ENCODE measurements around the gene EMC7.

GRCh38 chr15:34046471-34047145 is 55.1 kb downstream of the EMC7 start:
- no peak for TF ChIP-seq CTCF (IDR thresholded peaks at IDR 0.05)
- TF ChIP-seq POLR2A (IDR thresholded peaks at IDR 0.05), result no peak
